Measurements from ENCODE around the gene IFNGR2.
"Not testable (repeated sequence)": the region's sequence is repeated elsewhere in the genome, so short reads cannot be mapped to it uniquely, and the experiment has no call there.

The IFNGR2 gene

GRCh38 chr21:33377221-33377920 is 25.8 kb upstream of the IFNGR2 start:
- DNase-seq, result no peak

GRCh38 chr21:33378081-33378480 is 25.1 kb upstream of the IFNGR2 start:
- no peak for DNase-seq

GRCh38 chr21:33379934-33380333 is 23.3 kb upstream of the IFNGR2 start:
- DNase-seq, result not testable (repeated sequence)

- DNase-seq, result no peak
These were observed 22.7 kb upstream of the IFNGR2 start for GRCh38 chr21:33380483-33380998.

- not testable (repeated sequence) for DNase-seq
These were observed 21.8 kb upstream of the IFNGR2 start for GRCh38 chr21:33381381-33381780.

- DNase-seq, result no peak
These were observed 19.9 kb upstream of the IFNGR2 start for GRCh38 chr21:33383056-33383888.

GRCh38 chr21:33384841-33385331 is 18.3 kb upstream of the IFNGR2 start:
- DNase-seq, result no peak

GRCh38 chr21:33386222-33386784 is 16.9 kb upstream of the IFNGR2 start:
- DNase-seq, result no peak

- no peak for DNase-seq
These were observed 15.9 kb upstream of the IFNGR2 start for GRCh38 chr21:33387294-33387693.

GRCh38 chr21:33388188-33388587 is 15.0 kb upstream of the IFNGR2 start:
- no peak for DNase-seq

- no peak for DNase-seq
These were observed 12.7 kb upstream of the IFNGR2 start for GRCh38 chr21:33390479-33390878.

GRCh38 chr21:33391656-33392055 is 11.6 kb upstream of the IFNGR2 start:
- no peak for DNase-seq

- DNase-seq, result no peak
These were observed 10.8 kb upstream of the IFNGR2 start for GRCh38 chr21:33392284-33392985.

GRCh38 chr21:33393348-33393747 is 9.9 kb upstream of the IFNGR2 start:
- DNase-seq, result no peak

GRCh38 chr21:33394260-33394659 is 9.0 kb upstream of the IFNGR2 start:
- no peak for DNase-seq

- no peak for DNase-seq
These were observed 7.3 kb upstream of the IFNGR2 start for GRCh38 chr21:33395891-33396331.

- no peak for DNase-seq
These were observed 6.8 kb upstream of the IFNGR2 start for GRCh38 chr21:33396436-33396835.

GRCh38 chr21:33396951-33397350 is 6.3 kb upstream of the IFNGR2 start:
- DNase-seq, result no peak

GRCh38 chr21:33397717-33398116 is 5.5 kb upstream of the IFNGR2 start:
- DNase-seq, result no peak

GRCh38 chr21:33398361-33398760 is 4.9 kb upstream of the IFNGR2 start:
- DNase-seq, result no peak

- no peak for DNase-seq
These were observed 1.6 kb upstream of the IFNGR2 start for GRCh38 chr21:33401630-33401992.

GRCh38 chr21:33402001-33402979 is 923 bp upstream of the IFNGR2 start:
- DNase-seq, result no peak

Measured in NCI-H1694 treated with DMSO at 0.1 percent for 48 hours (cell line).